GM12891 (cell line): ENCODE results near the gene EVI5.

Experiments
- DNase-seq: peaks from one replicate; pipeline ENCODE4 v3.0.0; 2011; ENCODE audit warnings: low spot score; ENCODE audit not compliant: insufficient read length
- FAIRE-seq: peaks from 2 replicates; lab custom pipeline; 2011; peaks lifted over from hg19 to GRCh38; lab: Jason Lieb, UNC
- PAX5 ChIP-seq: IDR thresholded peaks from 2 replicates; pipeline ENCODE4 v1.6.1; 2011; ENCODE audit warnings: low read length, moderate library complexity, mild to moderate bottlenecking; ENCODE audit not compliant: insufficient read depth, severe bottlenecking
- POLR2A ChIP-seq: IDR thresholded peaks from 2 replicates; pipeline ENCODE4 v1.6.1; 2011; ENCODE audit warnings: low read depth, low read length, control low read depth
- POLR2AphosphoS5 ChIP-seq: IDR thresholded peaks from 2 replicates; pipeline ENCODE4 v1.6.1; 2011; ENCODE audit warnings: low read depth, low read length, control low read depth
- POU2F2 ChIP-seq: IDR thresholded peaks from 2 replicates; pipeline ENCODE4 v1.6.1; 2011; ENCODE audit warnings: low read depth, mild to moderate bottlenecking, control low read depth, low read length, moderate library complexity
- SPI1 ChIP-seq: IDR thresholded peaks from 2 replicates; pipeline ENCODE4 v1.6.1; 2011; ENCODE audit warnings: low read depth, low read length, control low read depth
- TAF1 ChIP-seq: IDR thresholded peaks from 2 replicates; pipeline ENCODE4 v1.6.1; 2011; ENCODE audit warnings: low read depth, low read length, control low read depth

EVI5 gene

GRCh38 chr1:92503043-92503925 is 281.6 kb downstream of the EVI5 start:
- no peak for DNase-seq
- TF ChIP-seq POLR2AphosphoS5 (no peak), PAX5 (no peak), SPI1 (no peak), POU2F2 (no peak), POLR2A (no peak), TAF1 (no peak)
- peak; percentile 79 for FAIRE-seq

- FAIRE-seq (peak; percentile 33), DNase-seq (no peak)
- TF ChIP-seq POU2F2: no peak
- TF ChIP-seq POLR2A: no peak
- TF ChIP-seq TAF1: no peak
- TF ChIP-seq SPI1: peak; percentile 45; the same call in 1 of the 2 replicates
- TF ChIP-seq POLR2AphosphoS5: no peak
- no peak for TF ChIP-seq PAX5
These were observed 282.7 kb downstream of the EVI5 start for GRCh38 chr1:92502247-92502646.

DNA sequence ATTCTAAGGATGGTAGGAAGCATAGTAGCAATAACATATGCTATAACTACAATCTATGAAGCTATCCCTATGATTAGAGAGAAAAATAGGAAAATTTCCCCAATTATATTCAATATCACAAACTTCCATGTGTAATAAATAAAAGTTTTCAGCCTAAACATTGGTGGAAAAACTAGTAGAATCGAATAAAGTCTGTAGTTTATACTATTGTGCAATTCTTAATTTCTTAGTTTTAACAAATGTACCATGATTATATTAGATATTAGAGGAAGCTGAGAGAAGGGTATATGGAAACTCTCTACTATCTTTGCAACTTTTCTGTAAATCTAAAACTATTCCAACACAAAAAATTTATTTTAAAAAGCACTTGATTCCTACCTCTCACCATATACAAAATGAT is 284.4 kb downstream of the EVI5 start:
- FAIRE-seq (no peak), DNase-seq (no peak)

DNA sequence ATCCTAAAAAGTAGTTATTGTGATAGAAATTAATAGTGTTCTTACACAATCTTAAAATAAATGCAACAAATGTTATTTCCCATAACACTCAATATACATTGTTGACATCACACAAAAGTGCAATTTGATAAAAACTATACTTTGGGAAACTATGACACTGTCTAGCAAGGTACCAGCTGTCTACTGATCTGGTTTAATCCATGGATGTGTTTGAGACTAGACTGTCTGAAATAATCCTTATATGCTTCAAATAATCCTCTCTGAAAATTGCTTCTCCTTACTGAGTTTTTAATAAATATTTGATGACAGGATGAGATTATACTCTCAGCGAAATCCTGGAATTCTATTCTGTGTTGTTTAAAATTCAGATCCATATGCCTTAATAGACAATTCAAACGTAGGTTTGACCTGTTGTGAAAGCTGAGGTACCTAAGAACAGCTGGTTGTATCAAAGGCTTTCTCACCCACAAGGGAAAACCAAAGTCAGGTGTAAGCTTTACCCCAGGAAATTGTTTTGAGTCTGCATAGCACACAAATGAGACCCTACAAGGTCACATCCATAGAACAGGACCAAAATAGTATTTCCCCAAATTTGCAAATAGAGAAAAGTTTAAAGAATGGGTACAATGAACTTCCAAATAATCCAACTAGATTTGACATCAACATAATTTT is 289.4 kb downstream of the EVI5 start:
- no peak for DNase-seq
- no peak for FAIRE-seq
- TF ChIP-seq POLR2AphosphoS5 (no peak), POU2F2 (no peak), PAX5 (no peak), POLR2A (no peak), SPI1 (no peak), TAF1 (no peak)

More for the DNA sequence above, 284.4 kb downstream of the EVI5 start:
- no peak for TF ChIP-seq SPI1
- no peak for TF ChIP-seq POLR2AphosphoS5
- TF ChIP-seq TAF1: no peak
- TF ChIP-seq POU2F2: no peak
- TF ChIP-seq PAX5: no peak
- TF ChIP-seq POLR2A: no peak

DNA sequence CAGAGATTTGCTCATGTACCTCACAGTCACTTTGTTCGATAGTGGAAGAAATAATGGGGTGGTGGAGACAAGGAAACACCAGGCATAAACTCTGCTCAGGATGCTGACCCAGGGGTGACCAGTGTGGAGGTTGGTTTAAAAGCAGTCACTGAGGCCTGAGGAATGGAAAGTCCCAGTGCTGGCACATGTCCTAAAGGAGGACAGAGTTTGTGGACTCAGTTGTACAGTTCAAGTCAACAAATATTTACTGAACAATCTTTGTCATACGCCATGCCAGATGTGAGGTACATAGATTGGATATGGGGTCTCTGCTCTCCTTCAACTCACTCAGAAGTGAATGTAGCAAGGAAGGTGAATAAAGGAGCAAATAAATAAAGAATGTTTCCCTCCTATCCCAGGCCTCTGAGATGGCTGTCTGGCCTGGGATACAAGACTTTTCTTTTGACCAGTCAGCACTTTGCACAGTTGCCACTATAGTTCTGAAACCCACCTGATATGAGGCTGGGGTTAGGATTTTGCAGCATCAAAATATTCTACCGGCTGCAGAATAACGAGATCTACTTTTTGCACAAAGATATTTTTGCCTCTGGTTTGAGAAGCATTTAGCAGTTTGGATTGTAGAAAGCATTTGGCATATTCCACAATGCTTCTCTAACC is 290.3 kb downstream of the EVI5 start:
- DNase-seq: no peak
- TF ChIP-seq POLR2A (no peak), POU2F2 (no peak), SPI1 (no peak), POLR2AphosphoS5 (no peak), TAF1 (no peak), PAX5 (no peak)
- peak; percentile 52 for FAIRE-seq

GRCh38 chr1:92493139-92493538 is 291.8 kb downstream of the EVI5 start:
- no peak for DNase-seq
- TF ChIP-seq TAF1 (no peak), POLR2AphosphoS5 (no peak), SPI1 (no peak), POLR2A (no peak), PAX5 (no peak), POU2F2 (no peak)

DNA sequence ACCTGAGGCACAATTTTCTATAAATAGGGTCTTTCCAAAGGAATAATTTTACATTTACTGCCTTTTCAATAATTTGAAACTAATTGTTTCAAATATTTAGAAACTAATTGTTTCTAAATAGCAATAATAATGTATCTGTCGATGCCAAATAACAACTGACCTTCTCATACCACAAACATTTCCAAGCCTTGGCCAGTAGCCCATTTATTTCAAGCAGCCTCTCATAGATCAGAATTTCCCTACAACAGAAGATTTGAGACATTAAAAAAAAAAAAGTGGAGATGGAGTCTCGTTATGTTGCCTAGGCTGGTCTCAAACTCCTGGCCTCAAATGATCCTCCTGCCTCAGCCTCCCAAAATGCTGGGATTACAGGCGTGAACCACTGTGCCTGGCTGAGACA is 296.1 kb downstream of the EVI5 start:
- TF ChIP-seq SPI1 (no peak), POU2F2 (no peak), POLR2A (no peak), PAX5 (no peak), POLR2AphosphoS5 (no peak), TAF1 (no peak)
- DNase-seq: no peak

More at GRCh38 chr1:92493139-92493538, 291.8 kb downstream of the EVI5 start:
- FAIRE-seq: no peak

DNA sequence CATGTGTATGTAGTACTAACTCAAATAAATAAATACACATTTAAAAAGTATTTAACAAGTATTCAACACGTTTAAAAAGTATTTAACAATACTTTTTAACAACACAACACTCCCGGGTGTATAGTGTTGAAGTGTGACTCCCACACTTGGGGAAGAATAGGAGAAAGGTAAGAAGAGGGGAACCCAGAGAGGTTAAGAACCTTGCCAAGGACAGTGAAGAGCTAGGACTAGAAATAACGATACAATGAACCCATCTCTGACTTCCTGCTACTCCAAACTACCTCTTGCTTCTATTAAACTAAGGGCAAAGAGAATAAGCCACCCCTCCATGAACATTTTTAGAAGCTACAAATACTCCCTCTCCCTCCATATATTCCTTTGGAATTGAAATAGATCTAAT is 296.5 kb downstream of the EVI5 start:
- TF ChIP-seq POU2F2 (no peak), POLR2A (no peak)
- no peak for DNase-seq
- FAIRE-seq: no peak

More for the DNA sequence above, 296.1 kb downstream of the EVI5 start:
- FAIRE-seq: no peak

GRCh38 chr1:92487078-92487605 is 297.8 kb downstream of the EVI5 start:
- DNase-seq (no peak), FAIRE-seq (peak; percentile 63)
- TF ChIP-seq PAX5: no peak
- TF ChIP-seq SPI1: no peak
- no peak for TF ChIP-seq POU2F2
- no peak for TF ChIP-seq POLR2AphosphoS5
- TF ChIP-seq POLR2A: no peak
- TF ChIP-seq TAF1: no peak
